HepG2 (cell line): ENCODE measurements around the gene IRS2. TPM values are rescaled to one million over a fixed set of nuclear protein-coding genes. Genes with fewer than 3 reads are reported as not detected.

ENCODE experiments used
- ATAC-seq: fragments of 200-7000 bp; cut with Tn5 transposase; 3 replicates; pipeline ENCODE4 v1.9.1; 2020; ENCODE audit warnings: mild to moderate bottlenecking, moderate library complexity
- BruUV-seq: library from RNA; stranded (reverse); fragments of 400-500 nt; replicated peaks from 2 replicates; lab custom pipeline; 2021; lab: Mats Ljungman, UMichigan
- CTCF ChIA-PET: fragments of 300-600 bp; formaldehyde crosslinking; extraction: SDS; loops from one replicate; lab custom pipeline; 2021; ENCODE audit warnings: low total read pairs, inconsistent platforms, low intra/inter-chr PET ratio; lab: Yijun Ruan, JAX
- POLR2A ChIA-PET: fragments of 350-600 bp; sonication (Branson Sonifier 250); formaldehyde crosslinking; loops from one replicate; lab custom pipeline; 2020; ENCODE audit warnings: antibody characterized with exemption, inconsistent platforms; lab: Yijun Ruan, JAX
- DNase-seq: peaks from one replicate; pipeline ENCODE4 v3.0.0-alpha.2; 2015; ENCODE audit warnings: low spot score
- FAIRE-seq: peaks from 3 replicates; lab custom pipeline; 2011; peaks lifted over from hg19 to GRCh38; lab: Jason Lieb, UNC
- H2AFZ ChIP-seq: one replicate; pipeline ENCODE4 v1.6.1; 2011; ENCODE audit warnings: low read length, inconsistent platforms
- H3K27ac ChIP-seq: fragments of 300-600 bp; 3 replicates; pipeline ENCODE4 v1.8.0; 2011; ENCODE audit warnings: mixed run types, mild to moderate bottlenecking, mixed read lengths, low read length, inconsistent platforms; ENCODE audit not compliant: insufficient read depth; ENCODE audit errors: extremely low read length
- H3K27me3 ChIP-seq, 2 experiments: fragments of 200-600 bp in 1 of 2; 2 replicates in 1 of 2; 3 replicates in 1 of 2; pipeline versions ENCODE4 v1.6.0 to v1.8.0; 2011; ENCODE audit warnings: low read length in 2 of 2, mild to moderate bottlenecking in 2 of 2, moderate library complexity in 2 of 2, inconsistent platforms in 1 of 2; ENCODE audit not compliant: insufficient read depth in 2 of 2, control insufficient read depth in 1 of 2
- H3K36me3 ChIP-seq, 2 experiments: fragments of 200-600 bp in 1 of 2; replicated peaks in 1 of 2; 2 replicates in 1 of 2; 3 replicates in 1 of 2; pipeline versions ENCODE4 v1.5.1 to v1.8.0; 2011; ENCODE audit warnings: low read length in 2 of 2, inconsistent platforms in 1 of 2; ENCODE audit not compliant: insufficient read depth in 2 of 2, control insufficient read depth in 1 of 2
- H3K4me1 ChIP-seq: 2 replicates; pipeline ENCODE4 v1.5.1; 2012; ENCODE audit warnings: low read length, inconsistent platforms; ENCODE audit not compliant: insufficient read depth
- H3K4me2 ChIP-seq: 2 replicates; pipeline ENCODE4 v1.6.0; 2011; ENCODE audit warnings: low read depth, low read length, inconsistent platforms
- H3K4me3 ChIP-seq, 3 experiments: fragments of 200-600 bp in 1 of 3; sonication (generic), shearing (Covaris generic) in 1 of 3; replicated peaks in 1 of 3; 2 replicates each; pipeline ENCODE4 v1.5.1; 2011 to 2016; ENCODE audit warnings: low read length in 3 of 3, inconsistent platforms in 2 of 3, low read depth in 2 of 3, mild to moderate bottlenecking in 2 of 3, control low read depth in 1 of 3, mixed read lengths in 1 of 3; ENCODE audit not compliant: insufficient read depth in 1 of 3
- H3K79me2 ChIP-seq: one replicate; pipeline ENCODE4 v1.6.1; 2011; ENCODE audit warnings: low read length, inconsistent platforms; ENCODE audit not compliant: insufficient read depth
- H3K9ac ChIP-seq: 2 replicates; pipeline ENCODE4 v1.6.0; 2011; ENCODE audit warnings: mild to moderate bottlenecking, low read depth, low read length, inconsistent platforms; ENCODE audit not compliant: insufficient read depth
- H3K9me3 ChIP-seq: 2 replicates; pipeline ENCODE4 v1.5.1; 2012; ENCODE audit warnings: mild to moderate bottlenecking, low read length
- H4K20me1 ChIP-seq: 2 replicates; pipeline ENCODE4 v1.6.0; 2011; ENCODE audit warnings: inconsistent platforms, mild to moderate bottlenecking, low read length, moderate library complexity; ENCODE audit not compliant: insufficient read depth
- CSRNP1 ChIP-seq: sonication (generic); formaldehyde crosslinking; IDR thresholded peaks from 2 replicates; pipeline ENCODE4 v1.8.1; 2023; ENCODE audit warnings: mild to moderate bottlenecking, missing genetic modification reagents
- DNMT3B ChIP-seq: conservative IDR thresholded peaks from 2 replicates; pipeline ENCODE4 v1.6.1; 2016; ENCODE audit warnings: missing biosample characterization, control low read depth
- NBN ChIP-seq: fragments of 450-650 bp; conservative IDR thresholded peaks from 2 replicates; pipeline ENCODE4 v1.6.1; 2017
- PHF8 ChIP-seq: sonication (generic); formaldehyde crosslinking; IDR thresholded peaks from 2 replicates; pipeline ENCODE4 v1.5.0; 2020; ENCODE audit warnings: missing genetic modification reagents
- PRDM15 ChIP-seq: sonication (generic); formaldehyde crosslinking; IDR thresholded peaks from 2 replicates; pipeline ENCODE4 v1.4.0; 2020; ENCODE audit warnings: missing genetic modification reagents
- RXRB ChIP-seq: IDR thresholded peaks from 2 replicates; pipeline ENCODE4 v1.6.1; 2016; ENCODE audit warnings: borderline replicate concordance, missing genetic modification reagents, missing compliant biosample characterization
- SNAPC5 ChIP-seq: sonication (generic); formaldehyde crosslinking; IDR thresholded peaks from 2 replicates; pipeline ENCODE4 v1.8.1; 2023; ENCODE audit warnings: mild to moderate bottlenecking, missing genetic modification reagents, borderline replicate concordance
- XBP1 ChIP-seq: sonication (generic); formaldehyde crosslinking; IDR thresholded peaks from 2 replicates; pipeline ENCODE4 v1.5.0; 2020; ENCODE audit warnings: missing genetic modification reagents
- ZFP91 ChIP-seq: sonication (generic); formaldehyde crosslinking; IDR thresholded peaks from 2 replicates; pipeline ENCODE4 v1.9.0; 2022; ENCODE audit warnings: missing genetic modification reagents, mild to moderate bottlenecking, borderline replicate concordance
- ZKSCAN5 ChIP-seq: sonication (generic); formaldehyde crosslinking; IDR thresholded peaks from 2 replicates; pipeline ENCODE4 v1.5.1; 2020; ENCODE audit warnings: mild to moderate bottlenecking, missing genetic modification reagents
- ZMAT3 ChIP-seq: sonication (generic); formaldehyde crosslinking; conservative IDR thresholded peaks from 2 replicates; pipeline ENCODE4 v1.7.0; 2021; ENCODE audit warnings: missing genetic modification reagents
- ZNF180 ChIP-seq: sonication (generic); formaldehyde crosslinking; IDR thresholded peaks from 2 replicates; pipeline ENCODE4 v1.4.0; 2020; ENCODE audit warnings: low read depth, missing genetic modification reagents, borderline replicate concordance
- ZNF350 ChIP-seq: sonication (generic); formaldehyde crosslinking; IDR thresholded peaks from 2 replicates; pipeline ENCODE4 v1.4.0; 2020; ENCODE audit warnings: mild to moderate bottlenecking, low read depth, missing genetic modification reagents, borderline replicate concordance
- ZNF564 ChIP-seq: sonication (generic); formaldehyde crosslinking; IDR thresholded peaks from 2 replicates; pipeline ENCODE4 v1.8.1; 2023; ENCODE audit warnings: mild to moderate bottlenecking, missing genetic modification reagents
- ZNF598 ChIP-seq: sonication (generic); formaldehyde crosslinking; IDR thresholded peaks from 2 replicates; pipeline ENCODE4 v1.5.1; 2020; ENCODE audit warnings: mild to moderate bottlenecking, missing genetic modification reagents, borderline replicate concordance
- WGBS: methylation state at CpG from one replicate; pipeline ENCODE4 v1.1.6; 2017; ENCODE audit warnings: low lambda C conversion rate; 5-methylcytosine and 5-hydroxymethylcytosine counted together
- in situ Hi-C: cut with HindIII; loops from 2 replicates; pipeline ENCODE4 v1.10.0; 2017; ENCODE audit warnings: low pct_unique_long_range_greater_than_20kb; ENCODE audit not compliant: extremely low pct_ligation_motif_present
- intact Hi-C: fragments of 100-400 bp; cut with micrococcal nuclease; formaldehyde crosslinking; loops from one replicate; pipeline ENCODE4 v1.10.0; 2022; ENCODE audit not compliant: unreplicated experiment
- polyA plus RNA-seq, 8 experiments: library from polyadenylated mRNA; depleted of rRNA in 3 of 8; stranded (reverse) in 7 of 8; unstranded in 1 of 8; fragments of >200 nt; fragmentation: Illumina TruSeq in 4 of 8; extraction: Trizol in 4 of 8; gene quantifications; 2 replicates each; pipeline versions ENCODE4 v1.2.1 to v1.2.3, GENCODE V29; 2011 to 2016; ENCODE audit warnings: low read depth in 4 of 8, missing spikeins in 1 of 8, mixed read lengths in 1 of 8; ENCODE audit not compliant: insufficient read depth in 1 of 8
- total RNA-seq, 5 experiments: library from RNA; depleted of rRNA; stranded (reverse); fragments of >200 nt; fragmentation: Illumina TruSeq; extraction: Trizol; gene quantifications; 2 replicates each; pipeline ENCODE4 v1.2.3, GENCODE V29; 2016; ENCODE audit warnings: low read depth in 1 of 5
- TF ChIP-seq, protein P1 (sequence below): sonication (generic); formaldehyde crosslinking; IDR thresholded peaks from 2 replicates; pipeline ENCODE4 v1.4.0; 2020; ENCODE audit warnings: mild to moderate bottlenecking, low read depth, missing genetic modification reagents

IRS2 gene
- total and polyA plus RNA-seq, 2 of the 13 experiments (the other 11 are each of a cell fraction or from before 2014, with no cell fraction given) = 0.02 to 0.04 TPM

DNA sequence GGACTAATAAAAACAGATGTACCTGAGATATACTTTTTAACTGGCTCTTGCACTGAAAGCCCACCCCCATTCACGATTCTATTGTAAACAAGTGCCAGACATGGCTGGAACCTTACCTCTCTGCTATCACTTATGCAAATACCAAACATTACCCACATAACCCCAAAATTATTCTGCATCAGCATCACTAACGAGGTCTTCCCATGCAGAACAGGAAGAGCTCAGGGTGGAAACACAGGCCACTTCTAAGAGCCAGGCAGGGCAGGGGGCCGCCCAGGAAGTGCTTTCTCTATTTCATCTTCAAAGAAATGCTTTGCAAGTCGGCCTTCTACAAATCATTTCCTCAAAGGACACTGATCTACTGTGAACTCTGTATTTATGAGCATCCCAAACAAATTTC lies 7.3 kb downstream of the IRS2 start:
- WGBS = 6% methylated on average over 4 of the region's 4 CpGs
- Histone ChIP-seq H3K4me1 (no peaks in the 10 kb centered on the region), H3K36me3 (no peaks in the 10 kb centered on the region), H3K9ac (no peak overlapping the region), H3K4me2 (no peak overlapping the region), H3K27ac (no peak overlapping the region), H3K4me3 (no peak overlapping the region), H3K27me3 (peaks cover 0 to 2% of the 10 kb centered on the region in 2 experiments; a peak in 1 of 5 replicates), H3K79me2 (no peaks in the 10 kb centered on the region), H3K9me3 (no peaks in the 10 kb centered on the region), H4K20me1 (no peaks in the 10 kb centered on the region), H2AFZ (no peak overlapping the region)
- DNase-seq = no peak
- TF ChIP-seq CSRNP1 (CRISPR knock-in tag) (no peak), ZNF350 (CRISPR knock-in tag) (no peak), PRDM15 (CRISPR knock-in tag) (no peak), ZNF598 (CRISPR knock-in tag) (no peak), ZNF564 (no peak), NBN (no peak), RXRB (CRISPR knock-in tag) (no peak), ZNF180 (CRISPR knock-in tag) (no peak), ZKSCAN5 (no peak), ZFP91 (CRISPR knock-in tag) (no peak), SNAPC5 (CRISPR knock-in tag) (no peak), PHF8 (CRISPR knock-in tag) (no peak), XBP1 (CRISPR knock-in tag) (no peak), ZMAT3 (CRISPR knock-in tag) (no peak), DNMT3B (CRISPR knock-in tag) (no peak)
- TF ChIP-seq, protein P1, sequence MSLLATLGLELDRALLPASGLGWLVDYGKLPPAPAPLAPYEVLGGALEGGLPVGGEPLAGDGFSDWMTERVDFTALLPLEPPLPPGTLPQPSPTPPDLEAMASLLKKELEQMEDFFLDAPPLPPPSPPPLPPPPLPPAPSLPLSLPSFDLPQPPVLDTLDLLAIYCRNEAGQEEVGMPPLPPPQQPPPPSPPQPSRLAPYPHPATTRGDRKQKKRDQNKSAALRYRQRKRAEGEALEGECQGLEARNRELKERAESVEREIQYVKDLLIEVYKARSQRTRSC = no peak
- no peak for ATAC-seq
- POLR2A ChIA-PET = no interaction called here
- no TSS peak for BruUV-seq
- intact Hi-C loops (no loop called here), in situ Hi-C loops (loop anchor here (25.0 kb wide), 1 partner anchor 817 kb away; no protein-coding TSS in a partner anchor)
- no peak for FAIRE-seq
- CTCF ChIA-PET = no interaction called here
